Left ventricle myocardium inferior (tissue), 1 donor: Measurements from ENCODE around the gene PELI1. TPM values are rescaled to one million over a fixed set of nuclear protein-coding genes. Genes with fewer than 3 reads are reported as not detected.
A peak's percentile ranks its signal among the peaks of the same experiment; 100 is the strongest.

ENCODE experiments used
- DNase-seq: peaks from one replicate; pipeline ENCODE4 v3.0.0-alpha.2; 2020
- H3K27ac ChIP-seq: fragments of 200-600 bp; replicated peaks from 2 replicates; pipeline ENCODE4 v1.8.0; 2021
- H3K27me3 ChIP-seq: fragments of 200-600 bp; 2 replicates; pipeline ENCODE4 v1.8.0; 2021; ENCODE audit warnings: low read depth
- H3K36me3 ChIP-seq: fragments of 200-600 bp; 2 replicates; pipeline ENCODE4 v1.8.0; 2021
- H3K4me1 ChIP-seq: fragments of 200-600 bp; 2 replicates; pipeline ENCODE4 v1.8.0; 2021
- H3K4me3 ChIP-seq: fragments of 200-600 bp; 2 replicates; pipeline ENCODE4 v1.8.0; 2021; ENCODE audit warnings: mild to moderate bottlenecking, moderate library complexity
- H3K9me3 ChIP-seq: fragments of 200-600 bp; replicated peaks from 2 replicates; pipeline ENCODE4 v1.8.0; 2021
- CTCF ChIP-seq: fragments of 200-600 bp; IDR thresholded peaks from 2 replicates; pipeline ENCODE4 v1.8.0; 2021; ENCODE audit warnings: antibody characterized with exemption, mild to moderate bottlenecking, borderline replicate concordance
- intact Hi-C: fragments of 100-400 bp; cut with micrococcal nuclease; formaldehyde crosslinking; loops from one replicate; pipeline ENCODE4 v1.11.0; 2022
- total RNA-seq: library from RNA; stranded (reverse); fragmentation: NEBNext Ultra II Directional; extraction: Animal tissue kit (Norgen Biotek cat#: 25700); gene quantifications from one replicate; pipeline ENCODE4 v1.2.1, GENCODE V29; 2021
- donor health status: DM: no; HTN: yes; CAD: no; lungs with severe emphysema.

The PELI1 gene
- total RNA-seq, 1 donor from 2014 or later = 6.6 TPM

DNA sequence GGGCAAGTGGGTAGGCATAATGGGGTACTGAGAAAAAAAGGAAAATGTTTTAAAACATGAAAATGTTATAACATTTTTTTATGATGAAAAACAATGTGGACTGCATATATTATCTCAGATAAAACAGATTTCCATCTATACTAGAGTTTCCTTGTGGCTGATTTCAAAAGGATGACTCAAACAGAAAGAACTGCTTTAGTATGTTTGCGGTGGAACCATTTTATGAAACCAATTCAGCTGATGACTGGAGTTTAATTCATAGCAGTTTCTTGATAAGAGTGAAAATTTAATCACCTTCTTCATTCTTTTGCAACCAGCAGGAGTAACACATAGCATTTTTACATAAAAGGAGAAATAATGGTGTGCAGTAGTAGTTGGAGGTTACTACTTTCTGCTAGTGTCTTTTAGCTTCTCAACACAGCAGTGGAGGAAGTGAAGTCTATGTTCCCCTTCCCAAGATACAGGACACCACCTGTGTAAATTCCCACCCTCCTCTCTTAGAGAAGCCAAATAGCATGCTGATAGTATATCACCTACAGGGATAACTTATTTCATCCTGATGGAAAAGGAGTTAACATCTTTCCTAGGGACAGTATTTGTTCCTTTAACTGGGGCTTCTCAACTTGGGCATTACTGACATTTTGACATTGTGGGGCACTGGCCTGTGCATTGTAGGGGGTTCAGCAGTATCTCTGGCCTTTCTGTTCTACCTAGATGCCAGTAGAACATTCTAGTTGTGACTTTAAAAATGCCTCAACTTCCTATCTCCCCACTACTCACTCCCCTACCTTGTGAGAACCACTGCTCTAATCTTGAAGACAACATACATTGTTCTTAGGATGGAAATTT is 29.9 kb downstream of the PELI1 start:
- Histone ChIP-seq H3K36me3 (no peaks in the 10 kb centered on the region), H3K27me3 (no peaks in the 10 kb centered on the region), H3K4me3 (no peak overlapping the region), H3K4me1 (peaks cover 63% of the 10 kb centered on the region), H3K27ac (peak overlapping the region; percentile 27), H3K9me3 (no peaks in the 10 kb centered on the region)
- intact Hi-C loops = no loop called here
- TF ChIP-seq CTCF = no peak
- no peak for DNase-seq

- no peak for TF ChIP-seq CTCF
- no peaks in the 10 kb centered on the region for H3K9me3 ChIP-seq
- peaks cover 56% of the 10 kb centered on the region for H3K4me1 ChIP-seq
- no peak for DNase-seq
- intact Hi-C loops = no loop called here
- no peak overlapping the region for H3K27ac ChIP-seq
- H3K36me3 ChIP-seq = peaks cover 10% of the 10 kb centered on the region
- no peak overlapping the region for H3K4me3 ChIP-seq
- H3K27me3 ChIP-seq = no peaks in the 10 kb centered on the region
Observed at GRCh38 chr2:64112016-64112415, 32.2 kb downstream of the PELI1 start.

DNA sequence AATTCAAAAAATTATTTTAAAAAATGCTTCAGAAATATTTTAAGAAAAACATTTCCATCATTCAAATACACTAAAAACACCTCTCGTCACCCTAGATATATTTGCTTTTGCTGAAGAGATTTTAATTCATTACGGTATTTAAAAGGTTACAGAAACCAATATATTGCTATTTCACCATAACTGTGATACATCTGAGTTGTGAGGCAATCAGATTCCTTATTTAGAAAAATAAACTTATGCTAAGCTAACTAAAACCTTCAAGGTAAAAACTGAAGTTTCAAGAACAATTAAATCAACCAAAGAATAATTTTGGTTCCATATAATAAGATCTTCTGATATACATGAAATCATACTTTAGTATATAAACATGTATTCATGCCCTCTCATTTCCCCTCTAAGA is 32.8 kb downstream of the PELI1 start:
- Histone ChIP-seq H3K27ac (no peak overlapping the region), H3K4me1 (peaks cover 51% of the 10 kb centered on the region), H3K4me3 (no peak overlapping the region), H3K9me3 (no peaks in the 10 kb centered on the region), H3K36me3 (peaks cover 13% of the 10 kb centered on the region), H3K27me3 (no peaks in the 10 kb centered on the region)
- TF ChIP-seq CTCF = no peak
- DNase-seq = no peak
- intact Hi-C loops = no loop called here

- Histone ChIP-seq H3K4me1 (peaks cover 42% of the 10 kb centered on the region), H3K27ac (no peak overlapping the region), H3K9me3 (no peaks in the 10 kb centered on the region), H3K36me3 (peaks cover 18% of the 10 kb centered on the region), H3K4me3 (no peak overlapping the region), H3K27me3 (no peaks in the 10 kb centered on the region)
- intact Hi-C loops = no loop called here
- no peak for TF ChIP-seq CTCF
- no peak for DNase-seq
Observed at GRCh38 chr2:64108666-64109241, 35.5 kb downstream of the PELI1 start.

DNA sequence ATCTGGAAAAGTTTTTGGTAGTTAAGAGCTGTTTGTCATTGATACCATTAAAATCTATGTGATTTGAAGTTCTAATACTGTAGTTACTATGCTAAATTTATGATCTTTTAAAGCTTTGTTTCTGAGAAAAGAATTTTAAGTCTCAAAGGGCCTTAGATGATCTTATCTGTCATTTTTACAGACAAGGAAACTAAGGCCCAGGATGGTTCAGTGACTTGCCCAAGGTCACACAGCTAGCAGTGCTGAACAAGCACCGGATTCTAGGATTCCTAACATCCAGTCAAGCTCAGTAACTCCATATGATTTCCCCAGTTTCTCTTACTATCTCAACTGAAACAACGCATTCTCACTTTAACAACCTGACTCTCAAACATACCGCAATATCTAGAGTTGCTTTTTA is 37.7 kb downstream of the PELI1 start:
- Histone ChIP-seq H3K36me3 (peaks cover 18% of the 10 kb centered on the region), H3K27ac (no peak overlapping the region), H3K9me3 (no peaks in the 10 kb centered on the region), H3K4me3 (no peak overlapping the region), H3K27me3 (no peaks in the 10 kb centered on the region), H3K4me1 (peaks cover 35% of the 10 kb centered on the region)
- intact Hi-C loops = no loop called here
- no peak for DNase-seq
- TF ChIP-seq CTCF = no peak
